Keratinocyte (primary cell): ENCODE data around the gene CA9. TPM values are rescaled to one million over a fixed set of nuclear protein-coding genes. Genes with fewer than 3 reads are reported as not detected.

Source experiments
- DNase-seq: peaks from one replicate; pipeline ENCODE4 v3.0.0-alpha.2; 2011; ENCODE audit warnings: low read depth, missing footprints, low spot score
- FAIRE-seq: peaks from 2 replicates; lab custom pipeline; 2011; peaks lifted over from hg19 to GRCh38; lab: Jason Lieb, UNC
- H2AFZ ChIP-seq: 2 replicates; pipeline ENCODE4 v1.6.0; 2012; ENCODE audit warnings: low read length, control low read depth, inconsistent platforms; ENCODE audit not compliant: control insufficient read depth
- H3K27ac ChIP-seq: 2 replicates; pipeline ENCODE4 v1.5.1; 2011; ENCODE audit warnings: low read length; ENCODE audit not compliant: control insufficient read depth, insufficient read depth
- H3K27me3 ChIP-seq: 3 replicates; pipeline ENCODE4 v1.6.0; 2011; ENCODE audit warnings: low read length; ENCODE audit not compliant: control insufficient read depth, insufficient read depth; ENCODE audit errors: extremely low read depth
- H3K36me3 ChIP-seq, 2 experiments: 2 replicates in 1 of 2; 3 replicates in 1 of 2; pipeline ENCODE4 v1.5.1; 2011; ENCODE audit warnings: low read length in 2 of 2, mild to moderate bottlenecking in 1 of 2; ENCODE audit not compliant: control insufficient read depth in 2 of 2, insufficient read depth in 2 of 2; ENCODE audit errors: extremely low read depth in 1 of 2
- H3K4me1 ChIP-seq: 3 replicates; pipeline ENCODE4 v1.5.1; 2011; ENCODE audit warnings: low read length; ENCODE audit not compliant: control insufficient read depth, insufficient read depth; ENCODE audit errors: extremely low read depth
- H3K4me2 ChIP-seq: 3 replicates; pipeline ENCODE4 v1.6.0; 2011; ENCODE audit warnings: low read depth, low read length; ENCODE audit not compliant: control insufficient read depth, insufficient read depth; ENCODE audit errors: extremely low read depth
- H3K4me3 ChIP-seq, 3 experiments: fragments of 200-600 bp in 1 of 3; sonication (generic) in 1 of 3; 2 replicates in 2 of 3; 3 replicates in 1 of 3; pipeline ENCODE4 v1.5.1; 2011 to 2016; ENCODE audit warnings: low read length in 3 of 3, mild to moderate bottlenecking in 3 of 3, control low read depth in 2 of 3, inconsistent platforms in 1 of 3, low read depth in 1 of 3, mixed read lengths in 1 of 3, mixed run types in 1 of 3, moderate library complexity in 1 of 3; ENCODE audit not compliant: control insufficient read depth in 2 of 3, insufficient read depth in 2 of 3; ENCODE audit errors: extremely low read depth in 1 of 3
- H3K79me2 ChIP-seq: 2 replicates; pipeline ENCODE4 v1.6.0; 2012; ENCODE audit warnings: low read length; ENCODE audit not compliant: control insufficient read depth, insufficient read depth
- H3K9ac ChIP-seq: 3 replicates; pipeline ENCODE4 v1.6.0; 2011; ENCODE audit warnings: low read length; ENCODE audit not compliant: control insufficient read depth, insufficient read depth; ENCODE audit errors: extremely low read depth
- H3K9me1 ChIP-seq: 3 replicates; pipeline ENCODE4 v1.6.0; 2011; ENCODE audit warnings: low read length; ENCODE audit not compliant: control insufficient read depth, insufficient read depth; ENCODE audit errors: extremely low read depth
- H3K9me3 ChIP-seq: 2 replicates; pipeline ENCODE4 v1.5.1; 2012; ENCODE audit warnings: low read depth, low read length; ENCODE audit not compliant: control insufficient read depth
- H4K20me1 ChIP-seq: 3 replicates; pipeline ENCODE4 v1.6.0; 2011; ENCODE audit warnings: low read length; ENCODE audit not compliant: control insufficient read depth, insufficient read depth; ENCODE audit errors: extremely low read depth
- CTCF ChIP-seq, 3 experiments: IDR thresholded peaks in 1 of 3; conservative IDR thresholded peaks in 1 of 3; optimal IDR thresholded peaks in 1 of 3; 2 replicates in 2 of 3; 3 replicates in 1 of 3; pipeline versions ENCODE3 to v1.5.1; 2011; ENCODE audit warnings: low read length in 3 of 3, mild to moderate bottlenecking in 3 of 3, moderate library complexity in 2 of 3, control low read depth in 1 of 3, inconsistent platforms in 1 of 3; ENCODE audit not compliant: insufficient read depth in 2 of 3; ENCODE audit errors: extremely low read depth in 1 of 3
- EZH2 ChIP-seq: IDR thresholded peaks from one replicate; pipeline ENCODE4 v1.6.1; 2012; ENCODE audit warnings: inconsistent platforms, mild to moderate bottlenecking, low read length, moderate library complexity
- dilution Hi-C: fragments of 300-500 bp; cut with MboI; formaldehyde crosslinking; loops from one replicate; pipeline ENCODE4 v1.7.0; 2020; ENCODE audit warnings: low sequenced_read_pairs; ENCODE audit not compliant: extremely low pct_ligation_motif_present
- polyA plus RNA-seq, 5 experiments: library from polyadenylated mRNA; depleted of rRNA in 3 of 5; stranded (reverse) in 3 of 5; stranded (forward) in 1 of 5; unstranded in 1 of 5; fragments of >200 nt; gene quantifications; 1 replicate in 1 of 5; 2 replicates in 3 of 5; 3 replicates in 1 of 5; pipeline versions ENCODE4 v1.2.1 to v1.2.3, GENCODE V29; 2011 to 2012; ENCODE audit warnings: missing spikeins in 2 of 5, low read depth in 1 of 5, low replicate concordance in 1 of 5

CA9 gene
- polyA plus RNA-seq, 1 donor (not counting 4 experiments of a cell fraction or from before 2014, with no cell fraction given) = 7.2 TPM

- H4K20me1 ChIP-seq = no peaks in the 10 kb centered on the region
- H3K4me3 ChIP-seq = peak overlapping the region; percentile 50 to 72 (median 66)
- dilution Hi-C loops = no loop called here
- TF ChIP-seq EZH2 = no peak
- TF ChIP-seq CTCF (optimal IDR thresholded peaks at IDR 0.05 in 1 of 3, IDR thresholded peaks at IDR 0.05 in 1 of 3, conservative IDR thresholded peaks at IDR 0.05 in 1 of 3; ENCODE audit: extremely low read depth in 1 of 3, insufficient read depth in 2 of 3, low read length in 3 of 3) = no peak
- peak overlapping the region; percentile 20 for H2AFZ ChIP-seq
- H3K27me3 ChIP-seq = no peaks in the 10 kb centered on the region
- FAIRE-seq (no peak), DNase-seq (no peak)
- H3K36me3 ChIP-seq = peaks cover 0 to 2% of the 10 kb centered on the region in 2 experiments
- no peaks in the 10 kb centered on the region for H3K79me2 ChIP-seq
- H3K27ac ChIP-seq = no peak overlapping the region
- no peaks in the 10 kb centered on the region for H3K9me1 ChIP-seq
- peak overlapping the region; percentile 61 for H3K9ac ChIP-seq
- no peaks in the 10 kb centered on the region for H3K9me3 ChIP-seq
- H3K4me2 ChIP-seq = peak overlapping the region; percentile 67
- H3K4me1 ChIP-seq = peaks cover 16% of the 10 kb centered on the region
These were observed 16.5 kb downstream of the CA9 start for GRCh38 chr9:35690294-35690613.

GRCh38 chr9:35690614-35691333, 17.0 kb downstream of the CA9 start:
- TF ChIP-seq EZH2 (no peak), CTCF (optimal IDR thresholded peaks at IDR 0.05 in 1 of 3, IDR thresholded peaks at IDR 0.05 in 1 of 3, conservative IDR thresholded peaks at IDR 0.05 in 1 of 3; ENCODE audit: extremely low read depth in 1 of 3, insufficient read depth in 2 of 3, low read length in 3 of 3) (no peak)
- H3K79me2 ChIP-seq = no peaks in the 10 kb centered on the region
- DNase-seq = no peak
- no peak for FAIRE-seq
- no peaks in the 10 kb centered on the region for H3K9me3 ChIP-seq
- H3K4me1 ChIP-seq = peaks cover 16% of the 10 kb centered on the region
- H3K9me1 ChIP-seq = no peaks in the 10 kb centered on the region
- no peaks in the 10 kb centered on the region for H3K27me3 ChIP-seq
- dilution Hi-C loops = no loop called here
- no peaks in the 10 kb centered on the region for H4K20me1 ChIP-seq
- H3K4me3 ChIP-seq = peak overlapping the region; percentile 50 to 72 (median 66)
- peak overlapping the region; percentile 60 for H2AFZ ChIP-seq
- peaks cover under 1 to 3% of the 10 kb centered on the region in 2 experiments for H3K36me3 ChIP-seq
- H3K9ac ChIP-seq = peak overlapping the region; percentile 61
- peak overlapping the region; percentile 67 for H3K4me2 ChIP-seq
- H3K27ac ChIP-seq = no peak overlapping the region
